A549 (cell line): ENCODE data around the gene SLC35D1. TPM values are rescaled to one million over a fixed set of nuclear protein-coding genes. Genes with fewer than 3 reads are reported as not detected.
"Not testable (repeated sequence)": the region's sequence is repeated elsewhere in the genome, so short reads cannot be mapped to it uniquely, and the experiment has no call there.

Experiments used
- ATAC-seq, 2 experiments: fragments of 200-7000 bp in 1 of 2; fragments of >200 bp in 1 of 2; cut with Nextera tagmentation in 1 of 2; cut with Tn5 transposase in 1 of 2; 3 replicates each; pipeline versions ENCODE4 v1.8.0 to v1.9.1; 2018 to 2020; ENCODE audit warnings: mild to moderate bottlenecking in 1 of 2, moderate library complexity in 1 of 2
- CTCF ChIA-PET: fragments of 300-600 bp; sonication (Branson Sonifier 250); formaldehyde crosslinking; extraction: SDS; loops from one replicate; lab custom pipeline; 2021; ENCODE audit warnings: antibody characterized with exemption, inconsistent platforms; lab: Yijun Ruan, JAX
- POLR2A ChIA-PET: fragments of 350-600 bp; formaldehyde crosslinking; extraction: SDS; loops from one replicate; lab custom pipeline; 2021; ENCODE audit warnings: antibody characterized with exemption, inconsistent platforms; lab: Yijun Ruan, JAX
- DNase-seq, 2 experiments: peaks; one replicate each; pipeline versions ENCODE4 v3.0.0 to v3.0.0-alpha.2; 2011 to 2016; ENCODE audit warnings: low read depth in 1 of 2, low spot score in 1 of 2
- FAIRE-seq: peaks from 2 replicates; lab custom pipeline; 2011; peaks lifted over from hg19 to GRCh38; lab: Jason Lieb, UNC
- H3K27ac ChIP-seq, 2 experiments: fragments of >200 bp; sonication (Bioruptor Twin); formaldehyde crosslinking; 3 replicates each; pipeline ENCODE4 v1.5.1; 2016 to 2017
- H3K4me1 ChIP-seq: fragments of >200 bp; sonication (Bioruptor Twin); formaldehyde crosslinking; 3 replicates; pipeline ENCODE4 v1.6.1; 2016
- H3K4me2 ChIP-seq: fragments of >200 bp; sonication (Bioruptor Twin); formaldehyde crosslinking; 3 replicates; pipeline ENCODE4 v1.6.1; 2016
- H3K4me3 ChIP-seq: fragments of >200 bp; sonication (Bioruptor Twin); formaldehyde crosslinking; 3 replicates; pipeline ENCODE4 v1.5.1; 2016
- H3K9me3 ChIP-seq: fragments of >200 bp; sonication (Bioruptor Twin); formaldehyde crosslinking; 3 replicates; pipeline ENCODE4 v1.6.1; 2016
- ATOH8 ChIP-seq: fragments of 250-450 bp; sonication (Bioruptor Pico); IDR thresholded peaks from 2 replicates; pipeline ENCODE4 v1.5.0; 2020; ENCODE audit warnings: low read depth, mild to moderate bottlenecking, moderate library complexity
- CBX8 ChIP-seq: fragments of 200-600 bp; sonication (generic); IDR thresholded peaks from 2 replicates; pipeline ENCODE4 v1.6.1; 2016
- CHD4 ChIP-seq: fragments of 200-600 bp; sonication (generic); IDR thresholded peaks from 2 replicates; pipeline ENCODE4 v1.6.1; 2016; ENCODE audit warnings: antibody characterized with exemption, mild to moderate bottlenecking, borderline replicate concordance
- EHF ChIP-seq: fragments of 250-450 bp; sonication (Bioruptor Pico); IDR thresholded peaks from 2 replicates; pipeline ENCODE4 v1.5.0; 2020; ENCODE audit warnings: mild to moderate bottlenecking
- EP300 ChIP-seq, 2 experiments: fragments of >200 bp; sonication (Bioruptor Twin); formaldehyde crosslinking; IDR thresholded peaks; 2 replicates in 1 of 2; 3 replicates in 1 of 2; pipeline ENCODE4 v1.6.1; 2016 to 2017
- ESRRA ChIP-seq: fragments of 150-350 bp; IDR thresholded peaks from 2 replicates; pipeline ENCODE4 v1.6.1; 2014; ENCODE audit warnings: mild to moderate bottlenecking, low read length, borderline replicate concordance
- FOXS1 ChIP-seq: fragments of 250-450 bp; sonication (Bioruptor Pico); IDR thresholded peaks from 2 replicates; pipeline ENCODE4 v1.5.0; 2020; ENCODE audit warnings: mild to moderate bottlenecking, moderate library complexity
- HOXA7 ChIP-seq: fragments of 250-450 bp; sonication (Bioruptor Pico); IDR thresholded peaks from 2 replicates; pipeline ENCODE4 v1.5.0; 2020; ENCODE audit warnings: mild to moderate bottlenecking, moderate library complexity
- HOXB5 ChIP-seq: fragments of 250-450 bp; sonication (Bioruptor Pico); IDR thresholded peaks from 2 replicates; pipeline ENCODE4 v1.5.0; 2020; ENCODE audit warnings: mild to moderate bottlenecking, moderate library complexity
- JUNB ChIP-seq: fragments of >200 bp; sonication (Bioruptor Twin); formaldehyde crosslinking; IDR thresholded peaks from 2 replicates; pipeline ENCODE4 v1.6.1; 2016
- KDM5A ChIP-seq: fragments of 200-600 bp; sonication (generic); IDR thresholded peaks from 2 replicates; pipeline ENCODE4 v1.6.1; 2016; ENCODE audit warnings: antibody characterized with exemption, mild to moderate bottlenecking
- MAFK ChIP-seq: fragments of 450-650 bp; IDR thresholded peaks from 2 replicates; pipeline ENCODE4 v1.6.1; 2014; ENCODE audit not compliant: partially characterized antibody
- NR3C1 ChIP-seq: fragments of >200 bp; sonication (Bioruptor Twin); formaldehyde crosslinking; IDR thresholded peaks from 3 replicates; pipeline ENCODE4 v1.6.1; 2017
- PBX3 ChIP-seq: IDR thresholded peaks from 2 replicates; pipeline ENCODE4 v1.6.1; 2012
- PHF8 ChIP-seq: fragments of 200-600 bp; sonication (generic); IDR thresholded peaks from 2 replicates; pipeline ENCODE4 v1.6.1; 2016; ENCODE audit warnings: low read depth, mild to moderate bottlenecking, antibody characterized with exemption, moderate library complexity, borderline replicate concordance
- POLR2AphosphoS2 ChIP-seq: conservative IDR thresholded peaks from 2 replicates; pipeline ENCODE4 v1.6.1; 2012; ENCODE audit warnings: low read length, improper control_type of control experiment, inconsistent platforms
- RFX5 ChIP-seq: fragments of 450-650 bp; IDR thresholded peaks from 2 replicates; pipeline ENCODE4 v1.7.1; 2014; ENCODE audit warnings: antibody characterized with exemption, mild to moderate bottlenecking, moderate library complexity
- TFCP2L1 ChIP-seq: fragments of 250-450 bp; sonication (Bioruptor Pico); IDR thresholded peaks from 2 replicates; pipeline ENCODE4 v1.5.0; 2021; ENCODE audit warnings: mild to moderate bottlenecking
- TP53 ChIP-seq: fragments of 250-450 bp; sonication (Bioruptor Pico); IDR thresholded peaks from 2 replicates; pipeline ENCODE4 v1.5.0; 2021; ENCODE audit warnings: mild to moderate bottlenecking, moderate library complexity
- ZFP36 ChIP-seq: fragments of 450-650 bp; IDR thresholded peaks from 2 replicates; pipeline ENCODE4 v1.6.1; 2014; ENCODE audit warnings: borderline replicate concordance; ENCODE audit not compliant: partially characterized antibody
- ZSCAN20 ChIP-seq: fragments of 250-450 bp; sonication (Bioruptor Pico); IDR thresholded peaks from 2 replicates; pipeline ENCODE4 v1.8.0; 2022; ENCODE audit warnings: mild to moderate bottlenecking, moderate library complexity
- WGBS: methylation state at CpG from one replicate; pipeline ENCODE4 v1.1.6; 2017; ENCODE audit errors: missing lambda C conversion rate; 5-methylcytosine and 5-hydroxymethylcytosine counted together
- polyA plus RNA-seq, 4 experiments: library from polyadenylated mRNA; depleted of rRNA in 3 of 4; stranded (reverse); fragments of >200 nt; fragmentation: RNase III in 1 of 4; extraction: RNeasy Plus Mini Kit Qiagen cat#74134 plus additional on column Dnase treatment in 1 of 4; gene quantifications; 2 replicates in 3 of 4; 3 replicates in 1 of 4; pipeline ENCODE4 v1.2.3, GENCODE V29; 2011 to 2017
- TF ChIP-seq, protein P1 (sequence below): IDR thresholded peaks from 2 replicates; pipeline ENCODE4 v1.6.1; 2012; ENCODE audit warnings: low read depth, borderline replicate concordance
- TF ChIP-seq, protein P2 (sequence below): fragments of 450-650 bp; IDR thresholded peaks from 2 replicates; pipeline ENCODE4 v1.6.1; 2014; ENCODE audit warnings: antibody characterized with exemption
- TF ChIP-seq, protein P3 (sequence below): fragments of 250-450 bp; sonication (Bioruptor Pico); IDR thresholded peaks from 2 replicates; pipeline ENCODE4 v1.5.0; 2021; ENCODE audit warnings: mild to moderate bottlenecking, moderate library complexity, borderline replicate concordance

Gene SLC35D1
- polyA plus RNA-seq, 2 of the 4 experiments (the other 2 are of a cell fraction) = 5.2 to 12.9 TPM

DNA sequence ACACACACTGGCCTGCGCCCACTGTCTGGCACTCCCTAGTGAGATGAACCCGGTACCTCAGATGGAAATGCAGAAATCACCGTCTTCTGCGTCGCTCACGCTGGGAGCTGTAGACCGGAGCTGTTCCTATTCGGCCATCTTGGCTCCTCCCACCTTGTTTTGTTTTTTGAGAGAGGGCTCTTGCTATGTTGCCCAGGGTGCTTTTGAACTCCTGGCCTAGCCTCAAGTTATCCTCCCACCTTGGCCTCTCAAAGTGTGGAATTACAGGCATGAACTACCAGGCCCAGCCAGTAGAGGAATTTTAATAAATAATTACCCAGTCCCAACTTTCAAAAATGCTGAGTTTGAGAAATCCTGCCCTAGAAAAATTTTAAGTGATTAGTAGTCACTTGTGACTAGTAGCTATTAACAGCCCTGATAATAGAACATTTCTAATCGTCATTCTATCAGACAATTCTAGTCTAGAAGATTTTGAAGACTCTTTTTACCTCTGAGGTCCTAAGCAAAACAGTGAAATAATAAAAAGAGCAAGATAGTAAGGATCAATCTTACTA, 30.9 kb upstream of the SLC35D1 start:
- FAIRE-seq = no peak
- POLR2A ChIA-PET = no interaction called here
- WGBS = 80% methylated on average over 7 of the region's 9 CpGs

GRCh38 chr1:67078291-67078690, 24.3 kb upstream of the SLC35D1 start:
- ChIA-PET POLR2A (no interaction called here), CTCF (no interaction called here)
- Histone ChIP-seq H3K9me3 (no peaks in the 10 kb centered on the region), H3K4me2 (no peak overlapping the region), H3K27ac (no peak overlapping the region), H3K4me1 (no peaks in the 10 kb centered on the region), H3K4me3 (no peak overlapping the region)
- DNase-seq (no peak), ATAC-seq (no peak), FAIRE-seq (no peak)
- WGBS = 66% methylated on average over 3 of the region's 3 CpGs
- TF ChIP-seq KDM5A = no peak
- TF ChIP-seq HOXB5 = no peak
- TF ChIP-seq CBX8 = no peak
- TF ChIP-seq, protein P1, sequence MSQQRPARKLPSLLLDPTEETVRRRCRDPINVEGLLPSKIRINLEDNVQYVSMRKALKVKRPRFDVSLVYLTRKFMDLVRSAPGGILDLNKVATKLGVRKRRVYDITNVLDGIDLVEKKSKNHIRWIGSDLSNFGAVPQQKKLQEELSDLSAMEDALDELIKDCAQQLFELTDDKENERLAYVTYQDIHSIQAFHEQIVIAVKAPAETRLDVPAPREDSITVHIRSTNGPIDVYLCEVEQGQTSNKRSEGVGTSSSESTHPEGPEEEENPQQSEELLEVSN = no peak
- no peak for TF ChIP-seq TFCP2L1
- no peak for TF ChIP-seq CHD4
- no peak for TF ChIP-seq ESRRA
- no peak for TF ChIP-seq ZFP36
- TF ChIP-seq POLR2AphosphoS2 = no peak
- TF ChIP-seq RFX5 = no peak
- no peak for TF ChIP-seq HOXA7

More for the DNA sequence above, 30.9 kb upstream of the SLC35D1 start:
- CTCF ChIA-PET = interaction anchor here (1.0 kb wide), 1 partner anchor 9 kb away, joined by 3 read pairs; no protein-coding TSS in a partner anchor
- no peak for ATAC-seq
- no peaks in the 10 kb centered on the region for H3K4me1 ChIP-seq
- TF ChIP-seq EHF (CRISPR knock-in tag) (no peak), MAFK (peak; percentile 42)
- no peaks in the 10 kb centered on the region for H3K9me3 ChIP-seq
- no peak overlapping the region for H3K4me2 ChIP-seq
- no peak for DNase-seq
- H3K27ac ChIP-seq = no peak overlapping the region
- H3K4me3 ChIP-seq = no peak overlapping the region

- ATAC-seq = no peak
- Histone ChIP-seq H3K4me1 (no peaks in the 10 kb centered on the region), H3K4me3 (no peak overlapping the region), H3K9me3 (no peaks in the 10 kb centered on the region), H3K27ac (no peak overlapping the region), H3K4me2 (no peak overlapping the region)
- no peak for TF ChIP-seq ZFP36
- CTCF ChIA-PET = no interaction called here
- no peak for DNase-seq
- POLR2A ChIA-PET = no interaction called here
- no peak for FAIRE-seq
- 85% methylated on average over 1 of the region's 1 CpG for WGBS
Measured at GRCh38 chr1:67077593-67077992, 23.6 kb upstream of the SLC35D1 start.

GRCh38 chr1:67072749-67073148, 18.8 kb upstream of the SLC35D1 start:
- ATAC-seq (no peak), DNase-seq (no peak), FAIRE-seq (no peak)
- 3% methylated on average over 1 of the region's 1 CpG for WGBS
- CTCF ChIA-PET = interaction anchor here (1.6 kb wide), 1 partner anchor 77 kb away, joined by 4 read pairs; no protein-coding TSS in a partner anchor
- H3K9me3 ChIP-seq = 0 out of 3 replicates have a peak, but pooled peaks cover 5% of the 10 kb centered on the region
- POLR2A ChIA-PET = no interaction called here
- TF ChIP-seq PBX3 (no peak), TP53 (CRISPR knock-in tag) (no peak), JUNB (no peak), NR3C1 (no peak), EP300 (IDR thresholded peaks at IDR 0.05) (no peak), FOXS1 (CRISPR knock-in tag) (no peak), HOXA7 (no peak), ZSCAN20 (CRISPR knock-in tag) (no peak), ATOH8 (no peak), PHF8 (no peak)
- TF ChIP-seq, protein P2, sequence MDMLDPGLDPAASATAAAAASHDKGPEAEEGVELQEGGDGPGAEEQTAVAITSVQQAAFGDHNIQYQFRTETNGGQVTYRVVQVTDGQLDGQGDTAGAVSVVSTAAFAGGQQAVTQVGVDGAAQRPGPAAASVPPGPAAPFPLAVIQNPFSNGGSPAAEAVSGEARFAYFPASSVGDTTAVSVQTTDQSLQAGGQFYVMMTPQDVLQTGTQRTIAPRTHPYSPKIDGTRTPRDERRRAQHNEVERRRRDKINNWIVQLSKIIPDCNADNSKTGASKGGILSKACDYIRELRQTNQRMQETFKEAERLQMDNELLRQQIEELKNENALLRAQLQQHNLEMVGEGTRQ = no peak
- TF ChIP-seq, protein P3, sequence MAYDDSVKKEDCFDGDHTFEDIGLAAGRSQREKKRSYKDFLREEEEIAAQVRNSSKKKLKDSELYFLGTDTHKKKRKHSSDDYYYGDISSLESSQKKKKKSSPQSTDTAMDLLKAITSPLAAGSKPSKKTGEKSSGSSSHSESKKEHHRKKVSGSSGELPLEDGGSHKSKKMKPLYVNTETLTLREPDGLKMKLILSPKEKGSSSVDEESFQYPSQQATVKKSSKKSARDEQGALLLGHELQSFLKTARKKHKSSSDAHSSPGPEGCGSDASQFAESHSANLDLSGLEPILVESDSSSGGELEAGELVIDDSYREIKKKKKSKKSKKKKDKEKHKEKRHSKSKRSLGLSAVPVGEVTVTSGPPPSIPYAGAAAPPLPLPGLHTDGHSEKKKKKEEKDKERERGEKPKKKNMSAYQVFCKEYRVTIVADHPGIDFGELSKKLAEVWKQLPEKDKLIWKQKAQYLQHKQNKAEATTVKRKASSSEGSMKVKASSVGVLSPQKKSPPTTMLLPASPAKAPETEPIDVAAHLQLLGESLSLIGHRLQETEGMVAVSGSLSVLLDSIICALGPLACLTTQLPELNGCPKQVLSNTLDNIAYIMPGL = no peak
- H3K4me1 ChIP-seq = no peaks in the 10 kb centered on the region
- H3K27ac ChIP-seq = no peak overlapping the region
- H3K4me2 ChIP-seq = no peak overlapping the region
- no peak overlapping the region for H3K4me3 ChIP-seq

DNA sequence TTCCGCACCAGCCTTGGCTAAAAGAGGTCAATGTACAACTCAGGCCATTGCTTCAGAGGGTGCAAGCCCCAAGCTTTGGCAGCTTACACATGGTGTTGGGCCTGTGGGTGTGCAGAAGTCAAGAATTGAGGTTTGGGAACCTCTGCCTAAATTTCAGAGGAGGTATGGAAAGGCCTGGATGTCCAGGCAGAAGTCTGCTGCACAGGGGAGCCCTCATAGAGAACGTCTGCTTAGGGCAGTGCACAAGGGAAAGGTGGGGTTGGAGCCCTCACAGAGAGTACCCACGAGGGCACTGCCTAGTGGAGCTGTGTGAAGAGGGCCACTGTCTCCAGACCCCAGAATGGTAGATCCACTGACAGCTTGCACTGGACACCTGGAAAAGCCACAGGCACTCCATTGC, 13.7 kb upstream of the SLC35D1 start:
- CTCF ChIA-PET, FAIRE-seq, ATAC-seq, H3K27ac ChIP-seq, H3K4me1 ChIP-seq, H3K4me2 ChIP-seq, H3K9me3 ChIP-seq, H3K4me3 ChIP-seq, POLR2A ChIA-PET, DNase-seq: not testable (repeated sequence)
- WGBS = 0% methylated on average over 1 of the region's 3 CpGs
